H1 (cell line): ENCODE measurements around the gene NYAP2. TPM values are rescaled to one million over a fixed set of nuclear protein-coding genes. Genes with fewer than 3 reads are reported as not detected.

Experiments used
- CTCF ChIA-PET: fragments of 300-600 bp; sonication (Branson Sonifier 250); formaldehyde crosslinking; loops from one replicate; lab custom pipeline; 2021; ENCODE audit not compliant: partially characterized antibody; lab: Charles Lee
- POLR2A ChIA-PET: fragments of 300-600 bp; sonication (Branson Sonifier 250); formaldehyde crosslinking; loops from one replicate; lab custom pipeline; 2021; ENCODE audit warnings: inconsistent platforms; ENCODE audit not compliant: partially characterized antibody; lab: Charles Lee
- DNase-seq, 2 experiments: peaks; one replicate each; pipeline versions ENCODE4 v3.0.0 to v3.0.0-alpha.2; 2010 to 2022; ENCODE audit warnings: low spot score in 2 of 2, low read depth in 1 of 2, mixed read lengths in 1 of 2
- FAIRE-seq: peaks from 2 replicates; lab custom pipeline; 2011; peaks lifted over from hg19 to GRCh38; lab: Jason Lieb, UNC
- H2AFZ ChIP-seq: 2 replicates; pipeline ENCODE4 v1.8.1; 2012; ENCODE audit warnings: low read length, inconsistent platforms
- H2AK5ac ChIP-seq: 2 replicates; pipeline ENCODE4 v1.6.1; 2013; ENCODE audit warnings: low read depth, low read length
- H2BK120ac ChIP-seq: replicated peaks from 2 replicates; pipeline ENCODE3; 2013; ENCODE audit warnings: low read depth, low read length, inconsistent platforms
- H2BK12ac ChIP-seq: 2 replicates; pipeline ENCODE4 v1.6.1; 2013; ENCODE audit warnings: low read depth, low read length
- H2BK15ac ChIP-seq: 2 replicates; pipeline ENCODE4 v1.6.1; 2013; ENCODE audit warnings: low read length
- H2BK20ac ChIP-seq: 2 replicates; pipeline ENCODE4 v1.6.1; 2013; ENCODE audit warnings: low read length
- H2BK5ac ChIP-seq: 2 replicates; pipeline ENCODE4 v1.6.1; 2013; ENCODE audit warnings: low read depth, low read length
- H3K14ac ChIP-seq: 2 replicates; pipeline ENCODE4 v1.6.1; 2013; ENCODE audit warnings: inconsistent platforms; ENCODE audit not compliant: insufficient read length
- H3K18ac ChIP-seq: 2 replicates; pipeline ENCODE4 v1.6.1; 2013; ENCODE audit warnings: low read length; ENCODE audit errors: extremely low read depth
- H3K23ac ChIP-seq: 2 replicates; pipeline ENCODE4 v1.6.1; 2013; ENCODE audit warnings: inconsistent platforms; ENCODE audit not compliant: insufficient read length
- H3K23me2 ChIP-seq: 2 replicates; pipeline ENCODE4 v1.6.1; 2013; ENCODE audit warnings: low read depth, low read length
- H3K27ac ChIP-seq: 2 replicates; pipeline ENCODE4 v1.6.1; 2011; ENCODE audit warnings: low read depth, low read length, inconsistent platforms
- H3K27me3 ChIP-seq, 4 experiments: replicated peaks in 1 of 4; 1 replicate in 1 of 4; 2 replicates in 3 of 4; pipeline versions ENCODE4 v1.6.1 to v1.8.1; 2011 to 2013; ENCODE audit warnings: low read length in 3 of 4, mild to moderate bottlenecking in 3 of 4, inconsistent platforms in 2 of 4, mixed read lengths in 2 of 4, moderate library complexity in 1 of 4; ENCODE audit not compliant: control insufficient read depth in 3 of 4, insufficient read depth in 3 of 4; ENCODE audit errors: extremely low read depth in 1 of 4
- H3K36me3 ChIP-seq, 4 experiments: 2 replicates each; pipeline versions ENCODE4 v1.6.1 to v1.8.1; 2011 to 2013; ENCODE audit warnings: mild to moderate bottlenecking in 4 of 4, low read length in 3 of 4, moderate library complexity in 2 of 4, control low read depth in 1 of 4, inconsistent platforms in 1 of 4; ENCODE audit not compliant: insufficient read depth in 4 of 4, control insufficient read depth in 2 of 4
- H3K4ac ChIP-seq: replicated peaks from 2 replicates; pipeline ENCODE3; 2013; ENCODE audit warnings: low read length, low read depth, mixed read lengths, inconsistent platforms; ENCODE audit not compliant: insufficient read length
- H3K4me1 ChIP-seq, 4 experiments: replicated peaks in 1 of 4; 1 replicate in 1 of 4; 2 replicates in 3 of 4; pipeline versions ENCODE4 v1.6.1 to v1.8.1; 2011 to 2013; ENCODE audit warnings: low read length in 3 of 4, inconsistent platforms in 2 of 4, mixed read lengths in 1 of 4; ENCODE audit not compliant: insufficient read depth in 4 of 4, control insufficient read depth in 3 of 4
- H3K4me2 ChIP-seq, 2 experiments: 2 replicates each; pipeline versions ENCODE4 v1.6.1 to v1.8.1; 2011 to 2013; ENCODE audit warnings: low read depth in 2 of 2, low read length in 2 of 2, control low read depth in 1 of 2, inconsistent platforms in 1 of 2, mild to moderate bottlenecking in 1 of 2; ENCODE audit not compliant: insufficient read depth in 1 of 2
- H3K4me3 ChIP-seq, 4 experiments: fragments of 200-600, 300-600 bp in 1 of 4; sonication (generic), shearing (Covaris generic), sonication (Bioruptor Twin) in 1 of 4; 2 replicates each; pipeline versions ENCODE4 v1.5.1 to v1.8.1; 2011 to 2016; ENCODE audit warnings: low read length in 4 of 4, low read depth in 3 of 4, control low read depth in 2 of 4, inconsistent platforms in 2 of 4, mild to moderate bottlenecking in 2 of 4, mixed read lengths in 1 of 4, moderate library complexity in 1 of 4; ENCODE audit not compliant: insufficient read depth in 2 of 4; ENCODE audit errors: extremely low read depth in 1 of 4
- H3K56ac ChIP-seq: replicated peaks from 2 replicates; pipeline ENCODE3; 2013; ENCODE audit warnings: low read depth, mild to moderate bottlenecking, mixed read lengths, low read length, inconsistent platforms; ENCODE audit not compliant: insufficient read length
- H3K79me1 ChIP-seq: 2 replicates; pipeline ENCODE4 v1.6.1; 2013; ENCODE audit warnings: low read depth, low read length, control low read depth
- H3K79me2 ChIP-seq, 2 experiments: 2 replicates each; pipeline versions ENCODE4 v1.6.1 to v1.8.1; 2012 to 2013; ENCODE audit warnings: low read length in 2 of 2, mild to moderate bottlenecking in 2 of 2, inconsistent platforms in 1 of 2; ENCODE audit not compliant: insufficient read depth in 2 of 2, control insufficient read depth in 1 of 2
- H3K9ac ChIP-seq, 4 experiments: replicated peaks in 1 of 4; 1 replicate in 1 of 4; 2 replicates in 3 of 4; pipeline versions ENCODE4 v1.6.1 to v1.8.1; 2011 to 2013; ENCODE audit warnings: low read depth in 3 of 4, low read length in 3 of 4, control low read depth in 2 of 4, mild to moderate bottlenecking in 2 of 4, moderate library complexity in 2 of 4, inconsistent platforms in 1 of 4; ENCODE audit errors: extremely low read depth in 1 of 4
- H3K9me3 ChIP-seq, 2 experiments: 2 replicates each; pipeline versions ENCODE4 v1.6.1 to v1.8.1; 2012 to 2013; ENCODE audit warnings: mild to moderate bottlenecking in 2 of 2, moderate library complexity in 2 of 2, control low read depth in 1 of 2, inconsistent platforms in 1 of 2, low read depth in 1 of 2, low read length in 1 of 2, mixed read lengths in 1 of 2; ENCODE audit not compliant: insufficient read depth in 2 of 2
- H4K20me1 ChIP-seq, 2 experiments: replicated peaks in 1 of 2; 2 replicates each; pipeline versions ENCODE3 to v1.8.1; 2011 to 2013; ENCODE audit warnings: inconsistent platforms in 2 of 2, low read length in 2 of 2, mild to moderate bottlenecking in 1 of 2; ENCODE audit not compliant: insufficient read depth in 2 of 2, control insufficient read depth in 1 of 2
- H4K5ac ChIP-seq: 2 replicates; pipeline ENCODE4 v1.6.1; 2013; ENCODE audit warnings: low read length, low read depth, mixed read lengths, inconsistent platforms; ENCODE audit not compliant: insufficient read length
- H4K8ac ChIP-seq: 2 replicates; pipeline ENCODE4 v1.8.0; 2013; ENCODE audit warnings: mild to moderate bottlenecking, moderate library complexity, low read length, inconsistent platforms; ENCODE audit not compliant: insufficient read depth; ENCODE audit errors: extremely low read depth
- H4K91ac ChIP-seq: replicated peaks from 2 replicates; pipeline ENCODE3; 2013; ENCODE audit warnings: low read length, mixed read lengths, inconsistent platforms; ENCODE audit not compliant: insufficient read length
- POLR2AphosphoS5 ChIP-seq: IDR thresholded peaks from 2 replicates; pipeline ENCODE4 v1.6.1; 2011; ENCODE audit warnings: low read depth, low read length
- YY1 ChIP-seq: IDR thresholded peaks from 2 replicates; pipeline ENCODE4 v1.6.1; 2011; ENCODE audit warnings: low read depth, mild to moderate bottlenecking, low read length
- WGBS, 2 experiments: shearing (Covaris generic) in 1 of 2; methylation state at CpG; one replicate each; pipeline versions ENCODE4 v1.1.6 to v1.1.7; 2013 to 2015; ENCODE audit warnings: low lambda C conversion rate in 2 of 2, mixed read lengths in 2 of 2, inconsistent platforms in 1 of 2, low coverage in 1 of 2, missing lambda C conversion rate in 1 of 2; ENCODE audit not compliant: insufficient replicate concordance in 2 of 2, insufficient coverage in 1 of 2, insufficient read length in 1 of 2; ENCODE audit errors: extremely low coverage in 1 of 2, missing lambda C conversion rate in 1 of 2; 5-methylcytosine and 5-hydroxymethylcytosine counted together
- polyA plus RNA-seq, 7 experiments: library from polyadenylated mRNA; depleted of rRNA in 3 of 7; stranded (reverse) in 5 of 7; unstranded in 2 of 7; fragments of >200 nt in 5 of 7; fragments of 200-250 nt in 2 of 7; gene quantifications; 1 replicate in 5 of 7; 2 replicates in 1 of 7; 4 replicates in 1 of 7; pipeline versions ENCODE4 v1.2.1 to v1.2.3, GENCODE V29; 2011 to 2013; ENCODE audit warnings: missing spikeins in 2 of 7, mixed read lengths in 2 of 7
- total RNA-seq: library from RNA; stranded (reverse); fragmentation: NEBNext Ultra II Directional; extraction: Animal tissue kit (Norgen Biotek cat#: 25700); gene quantifications from 2 replicates; pipeline ENCODE4 v1.2.1, GENCODE V29; 2021

The NYAP2 gene
- total and polyA plus RNA-seq, 2 of the 8 experiments (the other 6 are each of a cell fraction or from before 2014, with no cell fraction given), result not detected

- POLR2A ChIA-PET, result no interaction called here
Observed at GRCh38 chr2:225471039-225471438, 71.5 kb downstream of the NYAP2 start.

More at GRCh38 chr2:225471039-225471438, 71.5 kb downstream of the NYAP2 start:
- no peak overlapping the region for H2AK5ac ChIP-seq
- H3K9me3 ChIP-seq, result no peaks in the 10 kb centered on the region
- H3K79me1 ChIP-seq, result no peaks in the 10 kb centered on the region
- DNase-seq (no peak), FAIRE-seq (no peak)
- H3K4ac ChIP-seq, result no peak overlapping the region
- H4K91ac ChIP-seq, result no peak overlapping the region
- no peak overlapping the region for H3K56ac ChIP-seq
- 92% methylated on average over 3 of the region's 3 CpGs; no CpG with 5 or more reads in 1 of the 2 experiments for WGBS, 2 experiments
- H3K23me2 ChIP-seq, result no peaks in the 10 kb centered on the region
- no peaks in the 10 kb centered on the region for H3K79me2 ChIP-seq
- H3K23ac ChIP-seq, result no peak overlapping the region
- no peak for TF ChIP-seq POLR2AphosphoS5
- TF ChIP-seq YY1, result peak; percentile 37; the same call in 1 of the 2 replicates
- H4K5ac ChIP-seq, result no peak overlapping the region
- H2BK120ac ChIP-seq, result no peak overlapping the region
- H3K36me3 ChIP-seq, result no peaks in the 10 kb centered on the region
- no peak overlapping the region for H2BK20ac ChIP-seq
- H3K14ac ChIP-seq, result no peak overlapping the region
- H4K20me1 ChIP-seq, result no peaks in the 10 kb centered on the region
- H3K18ac ChIP-seq, result no peak overlapping the region
- CTCF ChIA-PET, result interaction anchor here (0.6 to 1.4 kb wide), 2 partner anchors 23 to 189 kb away, joined by 3 read pairs; no protein-coding TSS in a partner anchor
- no peaks in the 10 kb centered on the region; a peak in 2 of 7 replicates for H3K27me3 ChIP-seq
- no peak overlapping the region for H2BK5ac ChIP-seq
- H3K9ac ChIP-seq, result no peak overlapping the region
- H3K4me1 ChIP-seq, result peaks cover 0 to 9% (median 6%) of the 10 kb centered on the region in 4 experiments; a peak in 5 of 7 replicates
- no peak overlapping the region for H2BK12ac ChIP-seq
- H3K4me3 ChIP-seq, result no peak overlapping the region
- H3K4me2 ChIP-seq, result no peak overlapping the region
- H2BK15ac ChIP-seq, result no peak overlapping the region
- H3K27ac ChIP-seq, result no peak overlapping the region
- no peak overlapping the region for H2AFZ ChIP-seq
- H4K8ac ChIP-seq, result no peak overlapping the region
